Right lobe of liver (tissue), 6 donors: ENCODE measurements around the gene EIF4A3. TPM values are rescaled to one million over a fixed set of nuclear protein-coding genes. Genes with fewer than 3 reads are reported as not detected.

ENCODE experiments used
- ATAC-seq, 4 donors: fragments of 200-7000 bp; cut with Tn5 transposase; one replicate each; pipeline ENCODE4 v1.9.1; 2020; ENCODE audit warnings: mild to moderate bottlenecking in 4 of 4, moderate library complexity in 4 of 4
- DNase-seq, 3 donors: peaks; one replicate each; pipeline ENCODE4 v3.0.0-alpha.2; 2020
- H3K27ac ChIP-seq, 3 donors: fragments of 200-600 bp; one replicate each; pipeline ENCODE4 v1.8.0; 2022
- H3K27me3 ChIP-seq, 2 donors: fragments of 200-600 bp; one replicate each; pipeline ENCODE4 v1.8.0; 2022
- H3K36me3 ChIP-seq, 4 donors: fragments of 200-600 bp; sonication (generic) in 1 of 4; one replicate each; pipeline versions ENCODE4 v1.5.1 to v1.8.0; 2017 to 2022; ENCODE audit warnings: control low read depth in 1 of 4
- H3K4me1 ChIP-seq, 4 donors: fragments of 200-600 bp; sonication (generic) in 1 of 4; one replicate each; pipeline versions ENCODE4 v1.5.1 to v1.8.0; 2017 to 2022; ENCODE audit warnings: control low read depth in 1 of 4
- H3K4me3 ChIP-seq, 3 donors: fragments of 200-600 bp; one replicate each; pipeline ENCODE4 v1.8.0; 2022
- H3K9me3 ChIP-seq, 4 donors: fragments of 200-600 bp; sonication (generic) in 1 of 4; one replicate each; pipeline versions ENCODE4 v1.5.1 to v1.8.0; 2017 to 2022; ENCODE audit warnings: control low read depth in 1 of 4
- POLR2A ChIP-seq: fragments of 450-650 bp; IDR thresholded peaks from one replicate; pipeline ENCODE4 v1.6.1; 2017; ENCODE audit warnings: antibody characterized with exemption, mild to moderate bottlenecking
- WGBS: methylation state at CpG from one replicate; pipeline ENCODE4 v1.1.6; 2018; ENCODE audit warnings: low coverage, low lambda C conversion rate; ENCODE audit not compliant: insufficient coverage; ENCODE audit errors: missing lambda C conversion rate; 5-methylcytosine and 5-hydroxymethylcytosine counted together
- intact Hi-C, 2 donors: fragments of 100-400 bp; cut with DNase I; formaldehyde crosslinking; loops; one replicate each; pipeline versions ENCODE4 v1.11.2 to v1.14.1; 2022
- total RNA-seq, 6 experiments: library from RNA; depleted of rRNA in 2 of 6; stranded (reverse); fragments of >200 nt in 2 of 6; fragmentation: NEBNext Ultra II Directional in 3 of 6; extraction: Animal tissue kit (Norgen Biotek cat#: 25700) in 3 of 6; gene quantifications; one replicate each; pipeline versions ENCODE4 v1.1.0 to v1.2.4, GENCODE V29; 2016 to 2023
- TF ChIP-seq, protein P1 (sequence below), 4 donors: fragments of 200-600 bp in 3 of 4; fragments of 450-650 bp in 1 of 4; IDR thresholded peaks; one replicate each; pipeline versions ENCODE4 v1.5.1 to v1.8.0; 2016 to 2022; ENCODE audit warnings: antibody characterized with exemption in 4 of 4, mild to moderate bottlenecking in 2 of 4
- donor health status: DM: no; HTN: yes; CAD: no.
- donor health status: DM: no; HTN: no; CAD: no.
- donor health status: DM: no; HTN: no; CAD: no.
- donor health status: DM: no; HTN: yes; CAD: no.
- donor health status: DM: no; HTN: yes; CAD: no.

EIF4A3 gene
- total RNA-seq, 6 experiments from 2014 or later: 21.6 to 41.7 (median 32.2) TPM

GRCh38 chr17:80112471-80113032 is 34.4 kb downstream of the EIF4A3 start:
- no peak overlapping the region for H3K4me3 ChIP-seq
- H3K36me3 ChIP-seq: no peaks in the 10 kb centered on the region
- no peaks in the 10 kb centered on the region for H3K27me3 ChIP-seq
- TF ChIP-seq, protein P1, sequence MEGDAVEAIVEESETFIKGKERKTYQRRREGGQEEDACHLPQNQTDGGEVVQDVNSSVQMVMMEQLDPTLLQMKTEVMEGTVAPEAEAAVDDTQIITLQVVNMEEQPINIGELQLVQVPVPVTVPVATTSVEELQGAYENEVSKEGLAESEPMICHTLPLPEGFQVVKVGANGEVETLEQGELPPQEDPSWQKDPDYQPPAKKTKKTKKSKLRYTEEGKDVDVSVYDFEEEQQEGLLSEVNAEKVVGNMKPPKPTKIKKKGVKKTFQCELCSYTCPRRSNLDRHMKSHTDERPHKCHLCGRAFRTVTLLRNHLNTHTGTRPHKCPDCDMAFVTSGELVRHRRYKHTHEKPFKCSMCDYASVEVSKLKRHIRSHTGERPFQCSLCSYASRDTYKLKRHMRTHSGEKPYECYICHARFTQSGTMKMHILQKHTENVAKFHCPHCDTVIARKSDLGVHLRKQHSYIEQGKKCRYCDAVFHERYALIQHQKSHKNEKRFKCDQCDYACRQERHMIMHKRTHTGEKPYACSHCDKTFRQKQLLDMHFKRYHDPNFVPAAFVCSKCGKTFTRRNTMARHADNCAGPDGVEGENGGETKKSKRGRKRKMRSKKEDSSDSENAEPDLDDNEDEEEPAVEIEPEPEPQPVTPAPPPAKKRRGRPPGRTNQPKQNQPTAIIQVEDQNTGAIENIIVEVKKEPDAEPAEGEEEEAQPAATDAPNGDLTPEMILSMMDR (IDR thresholded peaks at IDR 0.05): no peak
- TF ChIP-seq POLR2A: no peak
- DNase-seq: no peak
- no peaks in the 10 kb centered on the region for H3K9me3 ChIP-seq
- no CpG with 5 or more reads among the region's 24 CpGs for WGBS
- H3K27ac ChIP-seq: no peak overlapping the region
- no peaks in the 10 kb centered on the region for H3K4me1 ChIP-seq
- intact Hi-C loops: no loop called here
- no peak for ATAC-seq

DNA sequence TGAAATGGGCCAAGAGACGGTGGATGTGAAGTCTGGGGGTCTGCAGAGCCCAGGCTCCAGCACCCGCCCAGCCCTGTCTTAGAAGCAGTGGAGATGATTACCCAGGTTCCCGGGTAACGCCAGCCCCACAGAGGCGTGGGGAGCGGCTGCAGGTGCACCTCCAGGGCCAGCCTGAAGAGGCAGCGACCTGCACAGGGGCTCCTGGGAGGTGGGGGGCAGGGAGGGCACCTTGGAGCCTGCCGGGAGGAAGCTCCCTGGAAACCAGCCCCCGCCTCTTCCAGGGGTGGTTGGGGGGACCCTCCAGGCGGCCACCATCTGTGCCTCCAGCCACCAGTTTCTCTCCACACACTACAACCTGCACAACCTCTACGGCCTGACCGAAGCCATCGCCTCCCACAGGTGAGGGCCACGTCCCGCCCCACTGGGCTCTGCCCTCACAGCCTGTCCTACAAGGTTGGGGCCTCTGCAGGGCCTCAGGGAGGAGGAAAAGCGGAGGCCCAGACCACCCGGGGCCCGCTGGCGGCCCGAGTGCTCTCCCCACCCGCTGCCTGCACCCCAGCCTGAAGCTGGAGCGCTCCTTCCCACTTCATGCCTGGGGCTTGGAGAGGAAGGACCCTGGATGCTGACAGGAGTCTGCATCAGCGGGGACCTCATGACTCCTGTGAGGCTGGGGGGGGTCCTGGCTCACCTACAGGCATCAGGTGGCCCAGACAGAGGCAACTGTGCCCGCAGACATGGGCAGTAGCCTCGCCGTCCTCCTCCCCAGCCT is 35.0 kb downstream of the EIF4A3 start:
- intact Hi-C loops: no loop called here
- DNase-seq: no peak
- no peak overlapping the region for H3K27ac ChIP-seq
- no peaks in the 10 kb centered on the region for H3K9me3 ChIP-seq
- H3K4me1 ChIP-seq: no peaks in the 10 kb centered on the region
- no peaks in the 10 kb centered on the region for H3K36me3 ChIP-seq
- TF ChIP-seq, protein P1 (IDR thresholded peaks at IDR 0.05): no peak
- TF ChIP-seq POLR2A: no peak
- H3K27me3 ChIP-seq: no peaks in the 10 kb centered on the region
- 78% methylated on average over 3 of the region's 26 CpGs for WGBS
- no peak overlapping the region for H3K4me3 ChIP-seq
- peak in 1 of 4 donors; percentile 19 for ATAC-seq

GRCh38 chr17:80110927-80111701 is 35.8 kb downstream of the EIF4A3 start:
- H3K27me3 ChIP-seq: no peaks in the 10 kb centered on the region
- H3K4me1 ChIP-seq: no peaks in the 10 kb centered on the region
- ATAC-seq (no peak), DNase-seq (no peak)
- 64% methylated on average over 2 of the region's 21 CpGs for WGBS
- H3K4me3 ChIP-seq: no peak overlapping the region
- no peaks in the 10 kb centered on the region for H3K36me3 ChIP-seq
- no peak for TF ChIP-seq POLR2A
- TF ChIP-seq, protein P1 (IDR thresholded peaks at IDR 0.05): no peak
- intact Hi-C loops: no loop called here
- H3K27ac ChIP-seq: no peak overlapping the region
- no peaks in the 10 kb centered on the region for H3K9me3 ChIP-seq

DNA sequence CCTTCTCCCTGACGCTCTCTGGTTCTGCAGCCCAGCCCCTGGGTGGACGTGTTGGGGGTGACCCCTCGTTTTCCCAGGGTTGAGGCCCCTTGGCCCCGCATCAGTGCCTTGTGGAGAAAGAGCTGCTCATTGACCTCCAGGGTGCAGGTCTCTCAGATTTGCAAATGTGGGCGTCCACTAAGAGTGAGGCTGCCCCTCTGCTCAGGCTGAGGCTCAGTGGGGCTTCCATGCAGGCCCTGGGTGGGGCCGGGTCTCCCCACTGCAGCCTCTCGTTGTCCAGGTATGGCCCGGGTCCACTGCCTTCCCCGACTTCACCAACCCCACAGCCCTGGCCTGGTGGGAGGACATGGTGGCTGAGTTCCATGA is 36.5 kb downstream of the EIF4A3 start:
- 70% methylated on average over 2 of the region's 9 CpGs for WGBS
- Histone ChIP-seq H3K27me3 (no peaks in the 10 kb centered on the region), H3K27ac (no peak overlapping the region), H3K4me1 (no peaks in the 10 kb centered on the region), H3K36me3 (no peaks in the 10 kb centered on the region), H3K4me3 (no peak overlapping the region), H3K9me3 (no peaks in the 10 kb centered on the region)
- intact Hi-C loops: no loop called here
- no peak for TF ChIP-seq POLR2A
- TF ChIP-seq, protein P1 (IDR thresholded peaks at IDR 0.05): no peak
- ATAC-seq: no peak
- DNase-seq: no peak
